C4-2B (cell line): ENCODE results near the gene SMIM15.

Experiments
- H3K27ac ChIP-seq: fragments of 450-650 bp; 2 replicates; pipeline ENCODE4 v1.5.1; 2017
- ZFX ChIP-seq: fragments of 450-650 bp; IDR thresholded peaks from 2 replicates; pipeline ENCODE4 v1.6.1; 2017
- TF ChIP-seq, protein P1 (sequence below): fragments of 450-650 bp; conservative IDR thresholded peaks from 2 replicates; pipeline ENCODE4 v1.5.1; 2017; ENCODE audit warnings: mild to moderate bottlenecking

SMIM15 gene

DNA sequence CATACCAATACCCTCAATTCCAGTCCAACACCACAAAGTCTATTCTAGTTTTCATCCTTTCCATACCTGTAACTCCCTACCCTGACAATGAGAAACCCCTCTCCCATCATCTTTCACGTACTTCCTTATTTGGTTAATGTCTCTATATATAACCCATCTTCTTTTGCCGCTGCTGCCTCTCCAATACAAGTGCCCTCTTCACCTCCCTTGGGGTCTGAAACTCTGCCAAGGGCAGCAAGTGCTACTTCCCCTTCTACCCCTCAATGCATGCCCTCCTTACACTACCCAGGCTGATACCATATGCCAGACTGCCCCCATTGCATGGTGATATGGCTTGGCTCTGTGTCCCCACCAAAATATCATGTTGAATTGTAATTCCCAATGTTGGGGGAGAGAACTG is 24.4 kb upstream of the SMIM15 start:
- H3K27ac ChIP-seq = no peak overlapping the region
- TF ChIP-seq, protein P1, sequence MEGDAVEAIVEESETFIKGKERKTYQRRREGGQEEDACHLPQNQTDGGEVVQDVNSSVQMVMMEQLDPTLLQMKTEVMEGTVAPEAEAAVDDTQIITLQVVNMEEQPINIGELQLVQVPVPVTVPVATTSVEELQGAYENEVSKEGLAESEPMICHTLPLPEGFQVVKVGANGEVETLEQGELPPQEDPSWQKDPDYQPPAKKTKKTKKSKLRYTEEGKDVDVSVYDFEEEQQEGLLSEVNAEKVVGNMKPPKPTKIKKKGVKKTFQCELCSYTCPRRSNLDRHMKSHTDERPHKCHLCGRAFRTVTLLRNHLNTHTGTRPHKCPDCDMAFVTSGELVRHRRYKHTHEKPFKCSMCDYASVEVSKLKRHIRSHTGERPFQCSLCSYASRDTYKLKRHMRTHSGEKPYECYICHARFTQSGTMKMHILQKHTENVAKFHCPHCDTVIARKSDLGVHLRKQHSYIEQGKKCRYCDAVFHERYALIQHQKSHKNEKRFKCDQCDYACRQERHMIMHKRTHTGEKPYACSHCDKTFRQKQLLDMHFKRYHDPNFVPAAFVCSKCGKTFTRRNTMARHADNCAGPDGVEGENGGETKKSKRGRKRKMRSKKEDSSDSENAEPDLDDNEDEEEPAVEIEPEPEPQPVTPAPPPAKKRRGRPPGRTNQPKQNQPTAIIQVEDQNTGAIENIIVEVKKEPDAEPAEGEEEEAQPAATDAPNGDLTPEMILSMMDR = no peak
- no peak for TF ChIP-seq ZFX

DNA sequence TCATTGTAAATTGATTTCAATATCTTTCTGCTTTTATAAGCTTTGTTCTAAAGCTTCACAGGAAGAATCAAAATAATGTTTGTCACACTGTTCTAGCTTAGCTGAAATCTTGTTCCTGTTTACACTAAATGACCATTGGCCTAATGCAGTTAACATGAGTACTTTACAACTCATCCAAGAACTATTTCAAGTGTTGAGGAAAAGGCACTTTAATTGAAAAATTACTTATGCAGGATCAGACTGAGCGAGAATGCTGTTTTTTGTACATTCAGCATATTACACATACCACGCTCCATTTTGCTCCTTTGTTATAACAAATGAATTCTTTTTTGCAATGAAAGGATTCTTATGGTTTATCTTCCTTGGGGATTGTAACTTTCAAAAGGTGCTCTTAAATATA is 22.4 kb upstream of the SMIM15 start:
- TF ChIP-seq ZFX = no peak
- TF ChIP-seq, protein P1 = no peak

DNA sequence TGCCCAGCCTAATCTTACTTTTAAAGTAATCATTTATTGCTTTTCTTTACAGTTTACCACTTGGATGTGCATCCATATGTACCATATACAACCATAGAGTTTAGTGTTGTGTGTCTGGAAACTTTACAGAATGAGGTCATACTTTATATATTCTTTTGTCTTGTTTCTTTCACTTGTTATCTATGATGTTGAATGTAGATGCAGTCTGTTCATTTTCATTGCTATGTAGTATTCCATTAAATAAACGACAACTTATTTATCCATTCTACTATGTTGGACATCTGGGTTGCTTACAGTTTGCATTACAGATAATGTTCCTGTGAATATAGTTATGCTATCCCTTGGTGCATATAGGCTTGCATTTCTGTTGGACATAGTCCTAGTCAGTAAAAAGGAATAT is 21.3 kb upstream of the SMIM15 start:
- no peak for TF ChIP-seq ZFX
- TF ChIP-seq, protein P1 = no peak
- H3K27ac ChIP-seq = no peak overlapping the region

More for the DNA sequence above, 22.4 kb upstream of the SMIM15 start:
- no peak overlapping the region for H3K27ac ChIP-seq

DNA sequence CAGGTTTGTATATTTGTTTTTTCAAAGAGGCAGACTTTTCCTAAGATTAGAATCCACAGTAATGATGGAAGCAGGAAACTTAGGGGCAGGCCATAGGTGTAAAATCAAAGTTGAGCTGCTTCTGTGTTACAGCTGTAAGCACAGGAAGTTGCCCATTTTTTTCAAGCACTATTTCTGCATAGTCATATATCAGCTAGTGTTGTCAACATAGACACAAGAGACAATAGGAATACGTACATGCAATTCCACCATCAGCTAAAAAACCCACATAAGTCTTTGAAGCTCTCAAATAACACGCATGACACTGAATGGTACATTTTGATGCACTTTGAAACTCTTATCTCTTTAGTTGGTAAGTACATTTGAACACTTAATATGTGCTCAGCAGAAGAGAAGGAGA is 20.2 kb upstream of the SMIM15 start:
- no peak overlapping the region for H3K27ac ChIP-seq
- TF ChIP-seq, protein P1 = no peak
- TF ChIP-seq ZFX = no peak

DNA sequence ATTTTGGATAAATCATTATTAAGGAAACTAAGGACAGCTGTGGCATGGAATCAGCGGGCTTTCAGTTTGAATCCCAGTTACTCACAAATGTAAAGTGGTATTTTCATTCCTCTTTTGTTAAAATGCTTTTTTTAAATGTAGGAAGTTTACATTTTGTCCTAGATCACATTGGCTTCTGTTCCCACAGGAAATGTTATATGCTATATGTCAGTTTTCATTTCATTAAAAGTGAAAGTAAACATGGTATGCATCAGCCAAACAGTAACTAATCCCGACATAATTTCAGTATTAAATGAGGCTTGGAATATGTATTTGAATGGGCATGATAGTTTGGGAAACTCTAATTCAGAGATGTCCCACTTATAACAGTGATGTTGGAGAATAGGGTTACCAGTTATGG is 18.6 kb upstream of the SMIM15 start:
- no peak overlapping the region for H3K27ac ChIP-seq
- TF ChIP-seq, protein P1 = no peak
- no peak for TF ChIP-seq ZFX

DNA sequence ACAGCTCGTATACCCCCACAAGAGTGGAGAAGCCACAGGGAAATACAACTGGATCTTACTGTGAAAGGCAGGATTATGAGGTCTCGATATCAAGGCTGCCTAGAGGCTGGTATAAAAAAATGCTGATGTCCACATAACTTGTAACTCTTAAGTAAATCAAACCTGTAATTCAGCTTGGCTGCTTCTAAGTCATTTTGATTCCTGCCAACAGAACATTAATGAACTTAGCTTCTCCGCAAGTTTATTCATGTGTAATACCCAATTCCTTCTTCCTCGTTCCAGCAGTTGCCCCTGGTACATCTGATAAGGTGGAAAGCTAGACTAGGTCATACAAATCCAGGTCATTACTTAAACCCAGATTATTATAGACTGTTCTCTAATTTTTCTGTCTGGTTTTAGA is 16.4 kb upstream of the SMIM15 start:
- TF ChIP-seq, protein P1 = no peak
- TF ChIP-seq ZFX = no peak
- H3K27ac ChIP-seq = no peak overlapping the region

DNA sequence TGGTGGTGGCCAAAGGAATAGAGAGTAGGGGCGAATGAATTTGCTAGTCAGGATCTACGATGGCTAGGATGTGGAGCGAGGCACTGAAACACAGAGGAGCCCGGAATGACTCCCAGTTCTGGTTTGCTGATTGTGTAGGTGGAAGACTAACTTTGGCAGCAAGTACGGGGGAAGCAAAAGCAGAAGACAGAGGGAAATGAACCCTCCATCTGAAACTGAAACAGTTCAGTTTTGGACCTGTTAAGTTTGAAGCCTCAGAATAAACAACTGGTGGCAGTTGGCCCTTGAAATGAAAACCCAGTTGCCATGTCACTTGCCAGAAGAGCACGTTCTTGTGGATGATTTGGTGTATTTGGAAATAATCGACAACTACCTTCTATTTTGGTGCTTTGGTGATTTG is 15.4 kb upstream of the SMIM15 start:
- H3K27ac ChIP-seq = no peak overlapping the region; the same call in 1 of the 2 replicates
- no peak for TF ChIP-seq ZFX
- TF ChIP-seq, protein P1 = no peak
